NCI-H1092 (cell line): ENCODE results near the gene PIK3CB.
"Not testable (repeated sequence)": the region's sequence is repeated elsewhere in the genome, so short reads cannot be mapped to it uniquely, and the experiment has no call there.

Experiments
- DNase-seq: peaks from one replicate; lab custom pipeline; 2025; lab: John Stamatoyannopoulos, UW

The PIK3CB gene

DNA sequence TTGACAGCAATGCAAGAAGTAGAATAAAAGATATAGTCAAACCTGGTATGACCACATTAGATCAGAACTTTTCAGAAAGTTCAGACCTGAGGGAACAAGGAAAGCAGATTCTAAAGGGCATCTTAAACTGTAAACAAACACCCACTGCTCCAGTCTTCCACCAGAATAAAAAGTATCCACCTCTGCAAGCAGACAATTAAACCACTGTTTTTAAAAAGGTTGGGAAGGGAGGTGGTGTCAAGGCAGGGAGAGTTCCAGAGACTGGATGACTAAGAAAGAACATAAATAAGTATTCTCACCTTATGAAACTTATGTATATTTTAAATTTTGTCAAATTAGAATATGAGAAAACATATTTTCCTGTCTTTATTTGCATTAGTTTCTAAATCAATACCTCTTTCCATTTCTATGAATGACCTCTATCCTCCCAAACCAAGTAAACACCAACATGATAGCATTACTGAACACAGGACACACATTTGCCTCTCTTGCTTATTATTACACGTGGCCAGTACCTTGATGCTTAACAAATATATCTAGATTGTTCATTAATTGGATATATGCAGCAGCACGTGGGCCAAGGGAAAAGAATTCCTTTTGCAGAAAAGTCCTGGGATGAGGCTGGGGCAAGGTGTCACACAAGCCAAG lies 31.6 kb downstream of the PIK3CB start:
- no peak for DNase-seq

DNA sequence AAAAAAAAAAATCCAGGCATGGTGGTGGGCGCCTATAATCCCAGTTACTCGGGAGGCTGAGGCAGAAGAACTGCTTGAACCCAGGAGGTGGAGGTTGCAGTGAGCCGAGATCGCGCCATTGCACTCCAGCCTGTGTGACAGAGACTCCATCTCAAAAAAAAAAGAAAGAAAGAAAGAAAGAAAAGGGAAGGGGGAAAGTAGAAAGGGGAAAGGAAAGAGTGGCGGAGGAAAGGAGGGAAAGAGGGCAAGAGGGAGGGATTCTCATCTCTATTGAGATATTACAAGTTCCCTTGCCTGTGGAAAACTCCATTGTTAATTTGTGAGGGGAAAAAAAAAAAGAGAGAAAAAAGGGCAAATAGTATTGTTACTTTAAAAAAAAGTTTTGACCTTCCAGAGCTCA lies 32.5 kb downstream of the PIK3CB start:
- DNase-seq, result not testable (repeated sequence)

DNA sequence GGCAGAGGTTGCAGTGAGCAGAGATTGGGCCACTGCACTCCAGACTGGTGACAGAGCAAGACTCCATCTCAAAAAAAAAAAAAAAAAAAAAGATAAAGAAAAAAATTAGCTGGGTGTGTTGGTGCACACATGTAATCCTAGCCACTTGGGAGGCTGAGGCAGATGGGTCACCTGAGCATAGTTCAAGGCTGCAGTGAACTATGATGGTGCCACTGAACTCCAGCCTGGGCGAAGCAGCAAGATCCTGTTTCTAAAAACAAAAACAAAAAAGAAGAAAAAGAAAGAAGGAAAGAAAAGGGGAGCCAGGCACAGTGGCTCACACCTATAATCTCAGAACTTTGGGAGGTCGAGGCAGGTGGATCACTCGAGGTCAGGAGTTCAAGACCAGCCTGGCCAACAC lies 32.9 kb downstream of the PIK3CB start:
- no peak for DNase-seq

DNA sequence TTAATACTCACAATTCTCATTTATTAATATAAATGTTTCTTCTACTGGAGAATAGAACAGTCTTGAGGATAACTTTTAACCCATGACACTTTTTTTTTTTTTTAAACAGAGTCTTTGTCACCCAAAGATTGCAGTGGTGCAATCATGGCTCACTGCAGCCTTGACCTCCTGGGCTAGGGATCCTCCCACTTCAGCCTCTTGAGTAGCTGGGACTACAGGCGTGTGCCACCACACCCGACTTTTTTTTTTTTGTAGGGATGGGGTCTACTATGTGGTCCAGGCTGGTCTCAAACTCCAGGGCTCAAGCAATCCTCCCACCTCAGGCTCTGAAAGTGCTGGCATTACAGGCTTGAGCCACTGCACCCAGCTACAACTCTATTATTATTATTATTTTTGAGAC lies 34.5 kb downstream of the PIK3CB start:
- DNase-seq, result no peak

DNA sequence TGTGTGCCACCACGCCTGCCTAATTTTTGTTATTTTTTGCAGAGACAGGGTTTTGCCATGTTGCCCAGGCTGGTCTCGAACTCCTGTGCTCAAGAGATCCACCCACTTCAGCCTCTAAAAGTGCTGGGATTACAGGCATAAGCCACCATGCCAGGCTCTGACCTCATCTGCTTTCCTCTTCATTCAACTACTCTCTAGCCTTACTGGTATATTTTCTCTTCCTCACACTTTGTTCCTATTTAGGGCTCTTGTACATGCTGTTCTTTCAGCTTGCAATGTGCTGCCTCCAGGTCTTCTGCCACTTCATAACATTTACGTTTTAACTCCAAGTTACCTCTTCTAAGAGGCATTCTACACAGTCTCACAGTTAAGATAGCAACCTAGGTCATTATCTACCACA lies 34.9 kb downstream of the PIK3CB start:
- no peak for DNase-seq

DNA sequence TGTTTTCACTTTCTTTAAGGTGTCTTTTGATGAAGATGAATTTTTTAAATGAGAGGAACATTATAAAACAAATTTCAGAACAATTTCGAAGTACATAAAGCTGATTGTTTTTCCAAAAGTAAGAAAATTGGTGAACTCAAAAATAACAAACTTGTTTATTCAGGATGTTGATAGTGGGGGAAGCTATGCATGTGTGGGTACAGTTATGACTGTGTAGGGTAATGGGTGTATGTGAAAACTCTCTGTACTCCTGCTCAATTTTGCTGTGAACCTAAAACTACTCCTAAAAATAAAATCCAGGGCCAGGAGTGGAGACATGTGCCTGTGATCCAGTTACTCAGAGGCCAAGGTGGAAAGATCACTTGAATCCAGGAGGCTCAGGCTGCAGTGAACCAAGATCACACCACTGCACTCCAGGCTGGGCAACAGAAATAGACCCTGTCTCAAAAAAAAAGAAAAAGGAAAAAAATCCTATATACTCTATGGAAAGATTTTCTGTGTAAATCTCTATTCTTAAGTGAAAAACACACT lies 37.2 kb downstream of the PIK3CB start:
- no peak for DNase-seq

DNA sequence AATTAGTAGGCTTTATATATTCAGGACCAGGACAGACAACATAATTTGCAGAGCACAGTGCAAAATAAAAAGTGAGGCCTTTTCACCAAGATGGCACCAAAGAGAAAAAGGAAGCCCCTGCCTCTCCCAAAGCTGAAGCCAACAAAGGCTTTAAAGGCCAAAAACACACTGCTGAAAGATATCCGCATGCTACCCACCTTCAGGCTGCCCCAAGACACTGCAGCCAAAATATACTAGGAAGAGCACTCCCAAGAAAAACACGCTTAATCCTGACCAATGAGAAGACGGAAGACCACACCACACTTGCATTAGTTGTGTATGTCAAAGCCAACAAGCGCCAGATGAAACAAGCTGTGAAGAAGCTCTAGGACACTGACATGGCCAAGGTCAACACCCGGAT lies 38.0 kb downstream of the PIK3CB start:
- DNase-seq, result no peak

DNA sequence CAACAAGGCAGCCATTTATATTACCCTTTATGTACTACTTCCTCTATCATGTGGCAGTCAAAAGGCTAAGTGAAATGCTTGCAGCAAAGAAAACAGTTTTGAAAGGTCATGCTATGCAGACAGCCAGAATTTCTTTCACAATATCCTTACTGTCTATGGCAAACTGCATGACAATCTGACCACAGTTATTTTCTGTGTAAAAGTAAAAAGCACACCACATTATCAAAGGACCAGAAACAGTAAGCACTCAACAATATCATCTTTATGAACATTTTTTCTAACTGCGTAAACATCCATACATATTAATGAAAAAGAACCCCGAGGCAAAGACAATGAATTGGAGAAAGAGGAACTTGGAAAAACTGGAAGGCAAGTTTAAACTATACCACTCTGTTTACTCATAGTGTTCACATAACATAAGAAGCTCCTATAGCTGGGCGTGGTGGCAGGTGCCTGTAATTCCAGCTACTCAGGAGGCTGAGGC lies 47.9 kb downstream of the PIK3CB start:
- DNase-seq, result no peak

DNA sequence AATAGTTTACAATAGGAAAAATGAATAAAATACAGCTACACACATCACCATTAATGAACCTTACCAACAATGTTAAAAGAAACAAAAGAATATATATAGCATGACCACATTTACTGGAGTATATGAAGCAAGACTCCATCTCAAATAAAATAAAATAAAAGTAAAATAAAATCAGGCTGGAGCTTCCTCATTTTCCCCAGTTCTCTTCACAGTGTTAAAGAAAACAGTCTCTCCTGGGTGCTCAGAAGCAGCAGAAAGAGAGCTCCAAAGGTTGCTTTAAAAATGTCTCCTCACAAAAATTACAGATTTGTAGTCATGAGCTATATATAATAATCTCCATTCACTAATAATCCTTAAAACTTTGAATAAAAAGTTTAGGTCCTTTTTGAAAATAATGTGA lies 48.8 kb downstream of the PIK3CB start:
- no peak for DNase-seq

DNA sequence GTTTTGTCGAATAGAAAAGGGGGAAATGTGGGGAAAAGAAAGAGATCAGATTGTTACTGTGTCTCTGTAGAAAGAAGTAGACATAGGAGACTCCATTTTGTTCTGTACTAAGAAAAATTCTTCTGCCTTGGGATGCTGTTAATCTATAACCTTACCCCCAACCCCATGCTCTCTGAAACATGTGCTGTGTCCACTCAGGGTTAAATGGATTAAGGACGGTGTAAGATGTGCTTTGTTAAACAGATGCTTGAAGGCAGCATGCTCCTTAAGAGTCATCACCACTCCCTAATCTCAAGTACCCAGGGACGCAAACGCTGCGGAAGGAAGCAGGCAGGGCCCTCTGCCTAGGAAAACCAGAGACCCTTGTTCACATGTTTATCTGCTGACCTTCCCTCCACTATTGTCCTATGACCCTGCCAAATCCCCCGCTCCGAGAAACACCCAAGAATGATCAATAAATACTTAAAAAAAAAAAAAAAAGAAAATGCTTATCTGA lies 49.3 kb downstream of the PIK3CB start:
- DNase-seq, result not testable (repeated sequence)

DNA sequence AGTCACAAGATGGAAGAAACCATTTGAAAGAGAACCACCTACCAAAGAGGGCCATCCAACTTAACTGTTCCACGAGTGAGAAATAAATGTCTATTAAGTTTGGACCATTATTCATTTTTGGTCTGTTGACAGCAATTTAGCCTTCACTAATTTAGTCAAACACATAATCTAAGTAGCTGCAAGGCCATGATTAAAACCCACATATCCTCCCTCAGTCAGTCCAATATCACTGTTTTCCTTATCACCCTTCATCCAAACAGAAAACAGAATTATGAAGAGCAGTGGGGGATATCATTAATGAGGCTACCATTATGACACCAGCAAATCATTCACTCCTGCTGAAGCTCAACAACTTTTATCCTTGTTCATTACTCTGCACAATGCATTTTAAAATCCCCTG lies 52.0 kb downstream of the PIK3CB start:
- DNase-seq, result no peak

DNA sequence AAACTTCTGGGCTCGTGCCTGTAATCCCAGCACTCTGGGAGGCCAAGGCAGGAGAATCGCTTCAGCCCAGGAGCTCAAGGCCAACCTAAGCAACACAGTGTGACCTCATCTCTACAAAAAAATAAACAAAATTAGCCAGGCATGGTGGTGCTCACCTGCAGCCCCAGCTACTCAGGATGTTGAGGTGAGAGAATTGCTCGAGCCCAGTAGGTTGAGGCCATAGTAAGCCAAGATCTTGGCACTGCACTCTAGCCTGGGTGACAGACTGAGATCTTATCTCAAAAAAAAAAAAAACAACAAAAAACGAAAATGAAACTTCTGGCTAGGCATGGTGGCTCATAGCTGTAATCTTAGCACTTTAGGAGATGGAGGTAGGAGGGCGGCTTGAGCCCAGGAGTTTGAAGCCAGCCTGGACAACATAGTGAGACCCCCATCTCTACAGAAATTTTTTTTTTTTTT lies 53.7 kb downstream of the PIK3CB start:
- no peak for DNase-seq

DNA sequence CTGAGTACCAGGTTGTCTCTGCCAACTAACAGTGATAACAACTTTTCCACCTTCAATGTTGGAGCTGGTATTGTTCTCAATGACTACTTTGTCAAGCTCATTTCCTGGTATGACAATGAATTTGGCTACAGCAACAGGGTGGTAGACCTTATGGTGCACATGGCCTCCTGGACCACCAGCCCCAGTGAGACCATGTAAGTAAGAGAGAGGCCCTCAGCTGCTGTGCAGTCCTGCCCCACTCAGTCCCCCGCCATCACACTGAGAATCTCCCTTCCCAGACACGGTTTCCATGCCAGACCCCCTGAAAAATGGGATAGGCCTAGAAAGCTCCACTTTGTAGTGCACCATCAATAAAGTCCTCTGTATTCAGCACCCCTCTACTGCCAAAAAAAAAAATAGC lies 56.1 kb downstream of the PIK3CB start:
- DNase-seq, result no peak

DNA sequence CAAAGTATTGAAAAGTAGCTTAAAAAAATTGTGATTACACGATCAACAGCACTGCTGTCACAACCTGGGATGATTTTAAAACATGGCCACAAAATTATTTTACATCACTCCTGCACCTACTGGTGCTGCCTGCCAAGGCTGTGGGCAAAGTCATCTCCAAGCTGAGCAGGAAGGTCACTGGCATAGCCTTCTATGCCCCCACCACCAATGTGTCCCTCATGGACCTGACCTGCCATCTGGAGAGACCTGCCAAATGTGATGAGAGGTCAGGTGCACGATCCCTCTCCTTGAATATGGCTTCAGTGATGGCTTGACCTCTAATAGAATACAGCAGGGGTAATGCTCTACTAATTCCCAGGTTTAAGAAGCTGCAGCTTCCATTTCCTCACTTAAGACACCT lies 57.8 kb downstream of the PIK3CB start:
- no peak for DNase-seq

DNA sequence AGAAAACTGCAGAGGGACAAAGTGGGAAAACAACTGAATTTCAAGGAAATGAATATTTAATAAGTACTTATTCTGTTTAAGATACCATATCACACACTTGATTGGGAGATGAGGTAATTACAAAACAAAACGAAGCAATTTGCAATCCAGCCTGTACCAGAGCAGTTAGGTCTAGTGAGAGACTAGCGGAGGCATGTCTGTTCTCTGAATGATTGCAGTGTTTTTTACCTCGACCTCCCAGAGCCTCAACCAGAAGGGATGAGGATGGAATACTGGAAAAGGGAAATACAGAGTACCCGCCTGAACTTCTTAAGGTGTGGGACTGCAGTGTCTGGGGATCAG lies 59.5 kb downstream of the PIK3CB start:
- DNase-seq, result no peak

DNA sequence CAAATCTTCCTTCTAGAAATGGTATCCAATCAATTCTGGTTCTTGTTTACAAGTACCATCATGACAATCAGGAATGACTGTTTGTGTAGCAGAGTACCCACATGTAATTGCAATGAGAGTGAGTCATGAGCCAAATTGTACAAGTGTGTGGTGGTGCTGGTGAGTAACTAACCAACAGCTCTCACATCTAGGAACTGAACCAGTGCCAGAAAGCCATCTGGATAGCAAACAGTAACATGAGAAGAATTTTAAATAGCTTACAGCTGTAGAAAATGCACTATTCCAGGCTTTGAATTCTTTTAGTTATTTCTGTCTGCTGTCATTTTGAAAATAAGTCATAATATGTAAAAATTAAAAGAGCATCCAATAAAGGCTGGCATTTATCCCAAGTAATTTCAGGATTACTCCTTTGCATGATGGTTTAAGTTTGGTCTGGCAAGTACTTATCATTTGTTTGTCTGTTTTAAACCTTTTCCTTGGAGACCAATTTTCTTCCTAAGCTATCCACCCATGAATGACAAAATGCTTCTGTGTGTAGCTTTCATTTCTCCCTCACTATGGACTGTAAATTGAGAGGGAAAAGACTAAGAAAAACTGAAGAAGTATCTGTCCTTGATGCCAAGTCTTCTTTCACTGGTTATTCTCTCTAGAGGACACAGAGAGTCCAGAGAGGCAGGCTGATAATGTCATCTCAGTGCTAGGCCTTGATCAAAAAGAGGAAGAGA lies 60.0 kb downstream of the PIK3CB start:
- DNase-seq, result peak; percentile 96

DNA sequence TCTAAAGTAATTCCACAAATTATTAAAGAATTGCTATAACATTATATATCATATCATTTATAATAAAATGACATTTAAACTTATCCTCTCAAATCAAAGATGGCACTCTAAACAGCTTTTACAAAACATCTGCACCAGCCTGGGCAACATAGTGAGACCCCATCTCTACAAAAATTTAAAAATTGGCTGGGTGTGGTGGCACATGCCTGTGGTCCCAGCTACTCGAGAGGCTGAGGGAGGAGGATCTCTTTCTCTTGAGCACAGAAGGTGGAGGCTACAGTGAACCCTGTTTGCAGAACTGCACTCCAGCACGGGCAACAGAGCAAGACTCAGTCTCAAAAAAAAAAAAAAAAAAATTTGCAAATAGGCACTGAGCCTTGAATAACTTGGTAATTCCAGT lies 63.1 kb downstream of the PIK3CB start:
- no peak for DNase-seq

DNA sequence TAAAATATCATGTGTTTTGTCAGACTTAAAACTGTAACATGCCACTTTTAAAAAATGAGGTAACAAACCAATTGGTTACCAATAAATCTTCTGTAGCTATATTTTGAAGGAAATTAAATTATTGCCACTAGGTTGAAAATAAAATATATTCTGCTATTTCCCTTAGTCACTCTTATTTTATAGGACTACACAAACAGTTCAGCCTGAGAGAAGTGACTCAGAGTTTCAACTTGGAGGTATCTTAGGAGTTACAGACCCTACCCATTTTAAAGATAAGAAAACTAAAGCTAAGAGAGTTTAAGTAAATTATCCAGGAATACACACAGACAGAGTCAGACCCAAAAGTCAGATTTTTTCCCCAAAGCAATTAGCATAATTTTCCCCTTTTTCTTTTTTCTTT lies 65.1 kb downstream of the PIK3CB start:
- DNase-seq, result no peak

DNA sequence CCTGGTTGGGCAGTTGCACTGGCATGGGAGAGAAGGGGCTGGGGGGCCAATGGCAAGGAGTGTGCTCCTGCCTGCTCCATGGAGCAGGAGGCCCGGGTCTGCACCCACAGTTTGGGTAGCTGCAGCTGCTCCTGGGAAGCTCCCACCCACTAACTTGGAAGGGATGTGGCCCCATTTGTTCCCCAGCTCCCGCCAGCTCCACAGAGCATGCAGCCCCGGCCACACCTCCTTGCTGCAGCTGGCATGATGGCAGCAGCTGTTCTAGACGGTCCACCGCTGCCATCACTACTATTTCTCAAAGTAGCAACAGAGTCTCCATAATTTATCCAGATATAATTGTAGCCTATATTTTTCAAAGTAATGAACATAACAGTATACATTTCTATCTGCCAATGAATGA lies 65.8 kb downstream of the PIK3CB start:
- no peak for DNase-seq

DNA sequence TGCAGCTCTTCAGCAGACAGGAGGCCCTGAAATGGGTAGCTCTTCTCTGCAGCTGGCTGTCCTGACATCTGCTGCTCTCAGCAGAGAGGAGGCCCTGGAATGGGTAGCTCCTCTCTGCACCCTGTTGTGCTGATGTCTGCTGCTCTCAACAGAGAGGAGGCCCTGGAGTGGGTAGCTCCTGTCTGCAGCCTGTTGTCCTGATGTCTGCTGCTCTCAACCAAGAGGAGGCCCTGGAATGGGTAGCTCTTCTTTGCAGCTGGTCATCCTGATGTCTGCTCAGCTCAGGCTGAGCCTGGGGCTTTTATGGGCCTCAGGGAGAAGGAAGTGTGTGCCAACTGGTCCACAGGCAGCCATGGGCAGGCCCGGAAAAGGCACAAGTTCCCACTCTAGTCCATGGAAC lies 66.6 kb downstream of the PIK3CB start:
- DNase-seq, result no peak

DNA sequence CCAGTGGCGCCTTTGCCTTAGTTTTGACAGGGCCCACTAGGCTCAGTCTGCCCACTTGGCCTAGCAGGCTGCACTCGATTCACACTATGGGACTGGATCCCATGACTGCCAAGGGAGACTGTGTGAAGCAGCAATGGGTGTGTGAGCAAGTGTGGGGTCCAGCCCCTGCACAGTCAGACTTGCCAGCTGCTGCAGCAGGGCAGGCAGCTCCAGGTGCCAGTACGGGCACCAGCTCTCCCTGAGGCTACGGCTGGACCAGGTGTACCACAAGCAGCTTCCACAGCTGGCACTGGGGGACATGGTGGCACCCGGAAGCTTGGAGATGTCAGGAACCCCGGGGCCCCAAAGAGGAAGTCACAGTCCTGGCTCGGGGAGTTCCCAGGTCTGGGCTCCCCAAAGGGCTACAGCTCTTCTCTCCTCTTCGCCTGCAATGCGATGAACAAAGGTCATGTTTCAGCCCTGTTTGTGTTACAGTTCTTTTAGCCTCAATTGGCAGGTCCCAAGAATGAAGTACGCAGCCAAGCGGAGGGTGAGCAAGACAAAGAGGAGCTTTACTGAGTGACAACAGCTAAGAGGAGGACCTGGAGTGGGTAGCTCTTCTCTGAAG lies 67.1 kb downstream of the PIK3CB start:
- DNase-seq, result no peak

DNA sequence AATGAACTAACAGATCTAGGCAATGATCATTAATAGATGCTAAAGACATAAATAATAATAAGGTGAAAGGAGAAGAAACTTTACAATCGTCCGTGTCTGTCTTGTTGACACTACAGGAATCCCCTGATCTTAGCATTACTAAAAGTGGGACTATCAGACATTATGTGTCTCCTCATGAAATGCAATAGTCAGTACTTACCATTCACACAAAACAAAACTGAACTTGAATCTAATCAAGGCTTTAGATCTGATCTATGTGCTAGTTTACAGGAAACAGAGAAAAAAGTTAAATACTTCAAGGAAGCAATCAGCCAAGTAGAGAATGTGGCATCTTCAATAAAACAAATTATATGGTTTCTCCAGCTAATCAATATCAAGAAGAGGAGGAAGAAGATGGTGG lies 73.7 kb downstream of the PIK3CB start:
- no peak for DNase-seq

DNA sequence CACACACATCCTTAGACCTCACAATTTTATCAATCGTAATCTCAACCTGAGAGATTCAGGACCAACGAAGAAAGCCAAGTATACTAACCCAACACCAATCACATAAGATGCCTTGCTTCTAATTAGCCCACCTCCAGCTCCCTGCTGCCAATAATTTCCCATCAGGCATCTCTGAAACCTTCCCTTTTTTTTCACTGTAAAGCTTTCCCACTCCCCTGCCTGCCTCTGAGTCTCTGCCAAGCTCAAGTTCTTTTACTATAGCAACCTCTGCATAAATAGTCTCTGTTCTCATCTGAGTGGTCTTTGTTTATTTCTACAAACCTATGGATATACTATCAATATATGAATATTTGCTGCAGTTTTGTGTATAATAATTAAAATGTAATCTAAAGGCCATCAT lies 86.5 kb downstream of the PIK3CB start:
- DNase-seq, result no peak
